GM12873 (cell line): Measurements from ENCODE around the gene ZNF488.

Experiments used
- TF ChIP-seq, protein P1 (sequence below): IDR thresholded peaks from 2 replicates; pipeline ENCODE4 v1.5.1; 2012; ENCODE audit warnings: low read depth, mild to moderate bottlenecking, moderate library complexity, low read length, control low read depth; ENCODE audit not compliant: insufficient read depth; ENCODE audit errors: missing control alignments

The ZNF488 gene

DNA sequence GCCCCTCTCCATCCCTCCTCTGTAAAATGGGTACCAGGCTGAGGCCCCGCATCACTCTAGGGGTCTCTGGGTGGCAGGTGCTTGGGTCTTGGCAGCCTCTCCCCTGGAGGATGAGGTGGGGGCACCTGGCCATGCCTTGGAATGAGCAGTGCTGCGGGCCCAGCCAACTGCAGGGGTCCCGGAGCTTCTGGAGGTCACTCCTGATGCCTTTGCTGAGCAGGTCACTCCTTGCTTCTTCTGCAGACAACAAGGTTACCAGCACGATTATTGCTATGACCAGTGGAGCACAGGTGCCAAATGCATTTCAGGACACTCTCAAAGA lies 22.4 kb upstream of the ZNF488 start:
- TF ChIP-seq, protein P1, sequence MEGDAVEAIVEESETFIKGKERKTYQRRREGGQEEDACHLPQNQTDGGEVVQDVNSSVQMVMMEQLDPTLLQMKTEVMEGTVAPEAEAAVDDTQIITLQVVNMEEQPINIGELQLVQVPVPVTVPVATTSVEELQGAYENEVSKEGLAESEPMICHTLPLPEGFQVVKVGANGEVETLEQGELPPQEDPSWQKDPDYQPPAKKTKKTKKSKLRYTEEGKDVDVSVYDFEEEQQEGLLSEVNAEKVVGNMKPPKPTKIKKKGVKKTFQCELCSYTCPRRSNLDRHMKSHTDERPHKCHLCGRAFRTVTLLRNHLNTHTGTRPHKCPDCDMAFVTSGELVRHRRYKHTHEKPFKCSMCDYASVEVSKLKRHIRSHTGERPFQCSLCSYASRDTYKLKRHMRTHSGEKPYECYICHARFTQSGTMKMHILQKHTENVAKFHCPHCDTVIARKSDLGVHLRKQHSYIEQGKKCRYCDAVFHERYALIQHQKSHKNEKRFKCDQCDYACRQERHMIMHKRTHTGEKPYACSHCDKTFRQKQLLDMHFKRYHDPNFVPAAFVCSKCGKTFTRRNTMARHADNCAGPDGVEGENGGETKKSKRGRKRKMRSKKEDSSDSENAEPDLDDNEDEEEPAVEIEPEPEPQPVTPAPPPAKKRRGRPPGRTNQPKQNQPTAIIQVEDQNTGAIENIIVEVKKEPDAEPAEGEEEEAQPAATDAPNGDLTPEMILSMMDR = no peak

DNA sequence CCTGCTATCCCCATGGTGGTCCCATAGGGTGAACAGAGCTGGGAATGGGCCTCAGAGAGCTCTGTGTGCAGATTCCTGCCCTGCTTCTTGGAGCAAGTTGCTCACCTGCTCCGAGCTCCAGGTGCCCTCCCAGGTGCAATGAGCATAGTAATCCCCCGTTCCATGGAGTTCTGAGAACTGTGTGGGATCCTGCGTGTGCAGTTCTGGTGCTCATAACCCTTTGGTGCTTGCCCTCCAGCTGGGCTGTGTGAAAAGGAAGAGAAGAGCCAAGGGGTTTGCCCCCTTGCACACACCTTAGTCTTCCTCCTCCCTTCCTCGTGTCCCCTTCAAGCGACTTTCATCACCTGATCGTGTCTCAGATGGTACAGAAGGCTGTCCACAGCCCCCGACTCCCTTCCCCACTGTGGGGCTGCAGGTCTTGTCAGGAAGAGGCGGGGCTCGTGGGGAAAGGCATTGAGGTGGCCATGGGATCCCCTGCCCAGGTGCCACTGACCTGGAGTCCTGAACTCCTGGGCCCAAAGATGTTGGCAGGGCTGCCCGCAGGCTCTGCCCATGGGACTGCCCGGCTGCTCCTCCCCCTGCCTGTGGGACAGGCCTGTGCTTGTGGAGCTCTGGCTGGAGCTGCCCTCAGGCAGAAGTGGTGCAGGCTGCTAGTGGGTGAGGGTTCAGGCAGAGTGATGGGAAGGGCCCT lies 21.9 kb upstream of the ZNF488 start:
- TF ChIP-seq, protein P1 = no peak

DNA sequence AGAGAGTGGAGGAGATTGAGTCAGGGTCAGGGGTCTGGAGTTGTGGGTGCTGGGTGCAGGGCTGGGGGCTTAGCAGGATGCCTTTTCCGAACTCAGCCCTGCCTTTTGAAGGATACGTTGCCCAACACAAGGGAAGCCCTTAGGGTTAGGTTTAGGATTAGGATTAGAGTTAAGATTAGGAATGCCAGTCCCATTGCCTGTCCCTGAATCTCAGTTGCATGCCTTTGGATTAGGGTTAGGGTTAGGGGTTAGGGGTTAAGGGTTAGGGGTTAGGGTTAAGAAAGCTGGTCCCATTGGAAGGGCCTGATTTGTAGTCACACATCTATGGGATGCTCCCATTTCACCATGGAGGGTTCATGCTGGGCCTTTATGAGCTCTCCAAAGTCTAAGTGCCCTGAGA lies 20.8 kb upstream of the ZNF488 start:
- TF ChIP-seq, protein P1 = no peak

DNA sequence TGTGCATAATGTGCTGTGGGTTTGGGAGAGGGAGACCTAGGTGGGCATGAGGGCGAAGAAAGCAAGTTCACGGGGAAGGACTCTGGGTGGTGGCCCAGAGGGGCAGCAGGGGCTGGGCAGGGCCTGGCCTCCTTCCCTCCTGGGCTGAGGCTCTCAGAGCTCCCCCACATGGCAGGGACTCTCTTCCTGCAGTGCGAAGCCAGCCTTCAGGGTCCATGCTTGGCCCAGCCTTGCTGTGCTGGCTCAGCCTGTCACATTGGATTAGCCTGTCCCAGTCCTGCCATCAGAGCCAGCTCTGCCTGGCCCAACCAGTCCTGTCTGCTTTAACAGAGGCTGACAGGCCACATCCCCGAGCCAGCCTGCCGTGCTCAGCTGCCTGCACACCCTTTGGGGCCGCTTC lies 20.4 kb upstream of the ZNF488 start:
- TF ChIP-seq, protein P1 = no peak

DNA sequence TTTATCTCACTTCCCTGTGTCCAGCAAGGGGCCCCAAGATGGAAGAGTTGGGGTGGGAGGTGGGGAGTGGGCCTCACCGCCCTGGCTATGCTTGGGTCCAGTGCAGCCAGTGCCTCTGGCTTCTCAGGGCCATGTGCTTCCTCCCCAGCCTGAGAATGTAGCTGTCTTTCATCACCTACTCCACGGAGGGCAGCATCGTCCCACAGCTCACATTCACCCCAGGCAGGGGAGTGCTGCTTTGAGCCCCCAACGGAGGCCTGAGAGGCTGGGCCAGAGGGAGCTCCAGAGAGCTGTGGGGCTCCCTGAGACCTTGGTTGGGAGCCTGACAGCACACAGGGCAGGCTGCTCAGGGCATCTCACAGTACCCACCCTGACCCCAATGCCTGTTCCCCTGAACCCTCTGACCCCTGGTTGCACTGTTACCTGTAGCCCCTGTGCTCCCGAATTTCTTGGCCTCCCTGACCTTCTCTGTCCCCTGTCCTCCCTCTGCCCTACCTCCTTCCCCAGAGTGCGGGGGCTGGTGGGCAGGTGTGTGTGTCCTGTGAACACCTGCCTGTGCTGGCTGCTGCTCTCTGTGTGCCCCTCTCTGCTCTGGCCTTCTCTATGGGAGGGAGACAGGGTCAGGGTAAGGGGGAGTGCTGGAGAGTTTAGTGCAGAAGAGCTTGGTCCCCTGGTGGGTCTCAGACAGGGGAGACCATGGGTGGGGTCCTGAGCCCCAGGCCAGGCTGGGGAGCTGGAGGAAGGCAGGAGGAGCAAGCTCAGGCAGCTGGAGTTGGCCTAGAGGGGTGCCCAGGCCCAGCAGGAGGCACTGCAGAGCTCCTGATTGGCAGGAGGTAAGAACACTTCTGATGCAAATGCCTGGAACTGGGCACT lies 19.6 kb upstream of the ZNF488 start:
- TF ChIP-seq, protein P1 = peak; percentile 30

DNA sequence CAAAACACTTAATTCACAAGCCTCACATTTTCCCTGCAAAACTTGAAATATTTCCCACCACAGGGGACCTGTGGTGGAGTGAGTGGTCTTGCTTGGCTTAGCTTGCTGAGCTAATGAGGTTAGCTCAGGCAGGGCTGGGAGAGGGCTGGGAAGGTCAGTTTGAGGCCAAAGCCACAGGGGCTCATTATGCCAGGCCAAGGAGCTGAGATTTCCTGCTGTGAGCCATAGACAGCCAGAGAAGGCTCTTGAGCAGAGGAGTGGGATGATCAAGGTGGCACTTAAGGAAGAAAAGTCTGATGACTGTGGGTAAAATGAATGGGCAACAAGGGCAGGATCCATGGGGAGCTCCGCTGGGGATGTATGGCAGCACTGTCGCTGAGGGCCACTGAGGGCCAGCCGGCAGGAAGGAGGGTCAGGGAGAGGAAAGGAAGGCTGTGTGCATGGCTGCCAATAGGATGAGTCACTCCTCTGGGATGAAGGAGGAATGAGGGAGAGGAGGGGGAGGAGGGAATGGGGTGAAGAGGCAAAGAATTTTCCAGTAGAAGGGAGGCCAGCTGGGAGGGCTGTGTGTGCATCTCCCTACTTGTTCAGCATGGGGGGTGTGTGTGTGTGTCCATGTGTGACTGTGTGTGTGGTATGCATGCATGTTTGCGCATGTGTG lies 18.7 kb upstream of the ZNF488 start:
- TF ChIP-seq, protein P1 = no peak

DNA sequence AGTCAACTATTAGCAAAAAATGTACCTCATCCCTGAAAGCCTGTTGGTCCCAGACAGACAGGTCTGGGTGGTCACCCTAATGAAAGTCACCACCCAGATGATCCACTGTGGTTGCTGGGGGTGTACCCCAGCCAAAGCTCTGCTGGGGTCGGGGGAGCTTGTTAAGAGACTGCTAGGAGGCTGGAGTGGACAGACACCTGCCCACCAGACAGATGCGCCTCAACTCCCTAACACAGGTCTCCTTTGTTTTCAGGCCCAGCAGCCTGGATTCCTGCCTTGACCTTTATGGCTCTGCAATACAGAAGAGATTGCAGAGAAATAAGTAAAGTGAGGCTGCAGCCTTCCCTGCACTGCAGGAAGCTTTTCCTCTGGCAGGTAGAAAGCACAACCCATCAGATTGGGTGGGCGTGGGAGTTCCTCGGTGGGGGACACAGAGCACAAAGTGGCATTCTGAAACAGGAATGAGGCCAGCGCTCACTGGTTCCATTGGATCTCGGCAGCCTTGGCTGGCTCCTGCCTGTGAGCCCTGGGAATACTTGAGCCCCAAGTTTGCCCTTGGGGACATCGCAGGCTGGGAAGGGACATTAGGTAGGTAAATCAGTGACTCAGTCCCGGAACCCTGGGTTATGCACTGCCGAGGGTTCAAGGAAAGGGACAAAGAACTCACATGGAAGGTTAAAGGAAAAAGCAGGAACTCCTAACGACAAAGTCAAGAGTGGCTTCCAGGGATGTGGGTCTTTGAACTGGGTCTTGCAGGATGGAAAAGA lies 18.0 kb upstream of the ZNF488 start:
- TF ChIP-seq, protein P1 = no peak
